HL-60 (cell line): ENCODE measurements around the gene MTHFD2.

Experiments used
- GABPA ChIP-seq: IDR thresholded peaks from 2 replicates; pipeline ENCODE4 v1.6.1; 2012; ENCODE audit warnings: low read depth
- POLR2AphosphoS5 ChIP-seq: IDR thresholded peaks from 2 replicates; pipeline ENCODE4 v1.6.1; 2012; ENCODE audit warnings: low read depth
- TF ChIP-seq, protein P1 (sequence below): IDR thresholded peaks from one replicate; pipeline ENCODE4 v1.5.1; 2011; ENCODE audit warnings: low read length, control low read depth, inconsistent platforms; ENCODE audit not compliant: insufficient read depth

GRCh38 chr2:74252036-74252435, 53.6 kb downstream of the MTHFD2 start:
- TF ChIP-seq POLR2AphosphoS5 (no peak), GABPA (no peak)
- TF ChIP-seq, protein P1, sequence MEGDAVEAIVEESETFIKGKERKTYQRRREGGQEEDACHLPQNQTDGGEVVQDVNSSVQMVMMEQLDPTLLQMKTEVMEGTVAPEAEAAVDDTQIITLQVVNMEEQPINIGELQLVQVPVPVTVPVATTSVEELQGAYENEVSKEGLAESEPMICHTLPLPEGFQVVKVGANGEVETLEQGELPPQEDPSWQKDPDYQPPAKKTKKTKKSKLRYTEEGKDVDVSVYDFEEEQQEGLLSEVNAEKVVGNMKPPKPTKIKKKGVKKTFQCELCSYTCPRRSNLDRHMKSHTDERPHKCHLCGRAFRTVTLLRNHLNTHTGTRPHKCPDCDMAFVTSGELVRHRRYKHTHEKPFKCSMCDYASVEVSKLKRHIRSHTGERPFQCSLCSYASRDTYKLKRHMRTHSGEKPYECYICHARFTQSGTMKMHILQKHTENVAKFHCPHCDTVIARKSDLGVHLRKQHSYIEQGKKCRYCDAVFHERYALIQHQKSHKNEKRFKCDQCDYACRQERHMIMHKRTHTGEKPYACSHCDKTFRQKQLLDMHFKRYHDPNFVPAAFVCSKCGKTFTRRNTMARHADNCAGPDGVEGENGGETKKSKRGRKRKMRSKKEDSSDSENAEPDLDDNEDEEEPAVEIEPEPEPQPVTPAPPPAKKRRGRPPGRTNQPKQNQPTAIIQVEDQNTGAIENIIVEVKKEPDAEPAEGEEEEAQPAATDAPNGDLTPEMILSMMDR, result no peak
